ENCODE measurements around the gene POLR2F. TPM values are rescaled to one million over a fixed set of nuclear protein-coding genes. Genes with fewer than 3 reads are reported as not detected.
A peak's percentile ranks its signal among the peaks of the same experiment; 100 is the strongest.

POLR2F gene
- 30.6 TPM for total RNA-seq

- DNase-seq = peak; percentile 93
These were observed at the start of gene POLR2F, which contains the start of gene C22orf23 for GRCh38 chr22:37953437-37954179. POLR2F (plus strand) TSS chr22:37953699; CDS start chr22:37953788, 89 bp downstream. C22orf23 (minus strand) TSS chr22:37953601; CDS start chr22:37953149, 452 bp downstream.

DNA sequence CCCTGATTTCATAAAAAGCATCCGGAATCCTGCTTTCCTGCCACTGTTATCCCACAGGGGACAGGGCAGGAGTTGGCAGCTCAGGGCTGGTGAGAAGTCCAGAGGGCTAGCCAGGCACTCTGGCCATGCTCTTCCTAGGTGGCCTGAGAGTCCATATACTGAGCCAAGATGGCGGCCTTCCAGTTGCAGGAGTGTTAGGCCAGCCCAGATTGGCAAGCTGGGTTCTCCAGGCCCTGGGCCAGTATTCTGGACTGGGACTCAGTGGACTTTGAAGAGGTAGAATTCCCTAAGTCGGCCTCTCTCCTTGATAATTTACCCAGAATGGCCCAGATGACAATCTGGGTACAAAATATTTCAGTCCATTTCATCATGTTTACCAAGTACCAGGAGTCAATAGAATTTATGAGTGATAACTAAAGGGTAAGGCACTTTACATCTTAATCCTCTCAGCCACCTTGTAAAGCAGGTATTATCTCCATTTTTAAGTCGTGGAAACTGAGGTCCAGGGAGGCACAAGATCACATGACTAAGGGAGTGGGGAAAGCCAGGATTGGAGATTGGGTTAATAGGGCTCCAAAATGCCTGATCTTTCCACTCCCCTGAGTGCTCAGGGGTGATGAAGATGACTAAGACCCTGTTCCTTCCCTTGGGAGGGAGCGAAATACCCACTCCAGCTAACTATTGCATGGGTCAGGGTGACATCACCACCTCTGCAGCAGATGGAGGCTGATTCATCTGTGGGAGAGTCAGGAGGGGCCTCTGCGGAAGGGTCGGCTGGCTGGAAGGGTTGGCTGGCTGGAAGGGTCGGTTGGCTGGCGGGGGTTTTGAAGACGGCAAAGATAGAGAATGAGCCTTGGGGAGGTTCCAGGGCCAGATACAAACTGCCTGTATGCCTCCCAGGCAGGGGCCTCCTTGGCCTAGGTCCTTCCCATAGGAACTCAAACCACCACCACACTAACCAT lies 48.6 kb upstream of the POLR2F start:
- peak; percentile 48 for DNase-seq

DNA sequence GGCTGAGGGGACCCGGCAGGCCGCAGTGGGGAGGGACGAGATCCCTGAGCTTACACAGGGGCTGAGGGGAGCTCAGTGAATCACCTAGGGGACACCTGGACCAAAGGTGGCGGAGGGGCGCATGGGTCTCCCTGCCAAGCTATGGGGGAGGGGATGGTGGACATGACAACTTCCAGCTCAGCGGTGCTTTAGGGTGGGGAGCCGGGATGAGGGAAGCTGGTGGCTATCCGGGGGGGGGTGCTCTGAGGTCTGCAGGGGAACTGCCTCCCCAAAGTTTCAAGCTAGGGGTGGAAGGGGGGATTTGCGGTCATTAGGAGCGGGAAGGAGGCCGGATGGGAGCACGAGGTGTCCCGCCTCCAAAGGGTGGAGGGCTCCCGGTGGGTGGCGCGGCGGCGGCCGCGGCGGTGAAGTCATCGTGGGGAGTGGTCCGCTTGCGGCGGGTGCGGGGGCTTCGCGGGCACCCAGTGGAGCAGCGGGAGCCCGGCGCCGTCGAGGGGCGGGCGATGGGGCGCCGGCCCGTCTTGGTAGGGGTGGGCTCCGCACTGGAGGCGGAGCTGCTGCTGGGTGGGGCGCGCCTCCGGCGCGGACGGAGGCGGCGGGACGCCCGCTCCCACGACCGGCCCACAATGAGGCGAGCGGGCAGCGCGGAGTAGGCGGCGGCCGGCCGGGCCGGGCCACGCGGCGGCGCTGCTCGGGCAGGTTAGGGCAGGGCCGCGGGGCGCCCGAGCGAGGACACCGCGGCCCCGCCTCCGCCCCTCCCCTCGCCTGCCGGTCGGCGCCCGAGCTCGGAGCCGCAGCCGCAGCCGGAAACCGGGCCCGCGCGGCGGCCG lies 47.8 kb upstream of the POLR2F start, which contains the start of gene MICALL1:
MICALL1 (plus strand) TSS at position 764 of the 830 bp plus-strand sequence. CDS start 126 bp downstream, outside the sequence.
- no peak for DNase-seq

DNA sequence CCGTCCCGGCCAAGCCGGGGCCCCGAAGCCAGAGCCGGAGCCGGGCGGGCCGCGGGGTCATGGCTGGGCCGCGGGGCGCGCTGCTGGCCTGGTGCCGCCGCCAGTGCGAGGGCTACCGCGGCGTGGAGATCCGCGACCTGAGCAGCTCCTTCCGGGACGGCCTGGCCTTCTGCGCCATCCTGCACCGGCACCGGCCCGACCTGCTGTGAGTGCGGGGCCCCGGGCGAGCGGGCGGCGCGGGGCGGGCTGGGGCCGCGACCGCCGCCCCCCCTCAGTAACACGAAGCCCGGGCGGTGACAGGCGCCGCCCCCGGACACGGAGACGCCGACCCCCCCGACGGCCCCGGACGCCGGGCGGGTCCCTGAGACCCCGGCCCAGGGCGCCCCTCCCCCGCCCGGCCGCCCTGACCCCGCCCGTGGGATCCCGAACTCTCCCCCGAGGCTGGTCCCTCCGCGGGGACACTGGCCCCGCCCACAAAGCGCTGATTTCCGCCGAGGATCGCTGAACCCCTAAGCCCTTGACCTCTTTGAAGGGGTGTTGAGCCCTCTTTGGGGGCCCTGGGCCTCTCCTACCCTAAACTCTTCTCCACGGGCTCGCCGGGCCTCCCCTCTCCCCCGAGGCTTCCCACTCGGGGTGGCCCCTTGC lies 47.0 kb upstream of the POLR2F start:
- no peak for DNase-seq

DNA sequence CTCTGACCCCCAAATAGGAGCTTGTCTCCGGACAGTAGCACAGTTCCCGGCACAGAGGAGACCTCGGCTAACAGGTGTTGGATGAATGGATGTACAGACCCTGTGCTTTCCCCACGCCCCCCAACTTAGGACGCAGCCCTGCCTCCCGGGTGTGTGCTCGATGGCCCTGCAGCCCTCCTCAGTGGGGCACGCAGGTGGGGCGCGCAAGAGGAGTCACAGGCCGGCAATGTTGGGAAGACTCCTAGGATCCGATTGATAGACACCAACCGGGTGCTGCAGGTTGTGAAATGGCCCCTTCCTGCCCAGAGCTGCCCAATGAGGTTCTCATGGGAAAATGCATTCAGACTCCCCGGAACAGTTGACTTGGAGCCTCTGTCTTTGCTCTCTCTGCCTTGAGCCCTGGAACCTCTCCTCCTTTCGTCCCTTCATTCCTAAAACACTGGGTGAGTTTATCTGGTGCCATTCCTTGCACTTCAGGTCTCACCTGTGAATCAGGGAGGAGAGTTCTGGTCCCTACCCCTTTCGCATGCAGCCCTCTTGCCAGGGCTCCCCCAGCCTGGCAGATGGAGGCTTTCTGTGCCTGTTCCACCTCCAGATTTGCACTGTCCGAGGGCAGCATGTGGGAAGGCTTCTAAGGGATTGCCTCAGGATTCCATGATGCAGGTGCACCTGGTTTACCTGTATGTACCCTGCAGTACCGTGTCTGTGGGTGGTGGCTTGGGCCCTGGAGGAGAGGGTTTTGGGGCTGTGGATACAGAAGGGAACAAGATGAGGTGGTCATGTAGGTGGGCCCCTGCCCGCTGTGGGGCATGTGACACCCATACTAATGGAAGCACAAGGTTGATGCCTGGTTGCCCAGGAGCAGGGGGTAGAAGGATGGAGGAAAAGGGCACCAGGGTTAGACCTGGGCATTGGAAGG lies 46.2 kb upstream of the POLR2F start:
- DNase-seq = no peak

DNA sequence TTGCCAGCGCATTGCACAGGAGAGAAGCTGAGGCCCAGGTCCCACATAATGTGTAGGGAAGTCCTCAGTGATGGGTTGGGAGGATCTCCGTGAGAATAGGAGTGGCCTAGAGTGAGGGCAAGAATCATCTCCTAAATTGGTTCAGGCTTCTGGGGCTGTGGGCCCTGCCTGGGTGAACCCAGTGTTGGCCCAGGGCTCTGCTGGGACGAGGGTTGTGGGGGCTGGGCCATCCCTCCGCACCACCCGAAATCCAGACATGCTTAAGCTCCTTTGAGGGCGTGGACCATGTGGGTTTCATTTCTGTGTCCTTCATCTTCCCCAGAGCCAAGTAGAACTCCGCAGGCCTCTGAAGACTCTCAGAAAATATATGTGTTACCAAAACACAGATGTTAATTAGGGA lies 43.7 kb upstream of the POLR2F start:
- DNase-seq = peak; percentile 91

GRCh38 chr22:37910890-37911672 lies 42.4 kb upstream of the POLR2F start:
- DNase-seq = no peak

- no peak for DNase-seq
These were observed 41.8 kb upstream of the POLR2F start for GRCh38 chr22:37911697-37912096.

- no peak for DNase-seq
These were observed 41.3 kb upstream of the POLR2F start for GRCh38 chr22:37912171-37912570.

DNA sequence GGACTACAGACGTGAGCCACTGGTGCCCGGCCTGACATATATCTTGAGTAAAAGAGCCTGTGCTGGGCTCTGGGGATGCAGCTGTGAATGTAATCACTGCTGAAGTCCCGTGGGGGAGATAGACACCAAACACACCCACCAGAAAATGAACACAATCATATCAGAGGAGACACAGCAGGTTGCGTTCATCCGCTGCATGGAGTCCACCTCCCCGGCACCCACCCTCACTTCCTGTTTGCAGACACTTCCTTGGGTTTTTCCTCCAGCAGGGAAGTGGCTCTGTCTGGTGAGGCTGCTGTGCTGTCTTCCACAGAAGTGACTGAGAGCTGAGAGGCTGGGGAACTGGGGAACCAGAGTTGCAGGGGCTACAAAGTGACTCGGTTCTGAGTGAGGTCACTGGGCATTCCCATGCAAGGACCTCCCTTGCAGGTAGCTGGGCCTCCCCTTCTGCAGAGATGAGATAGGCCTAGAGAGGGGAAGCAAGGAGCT lies 40.2 kb upstream of the POLR2F start:
- no peak for DNase-seq

DNA sequence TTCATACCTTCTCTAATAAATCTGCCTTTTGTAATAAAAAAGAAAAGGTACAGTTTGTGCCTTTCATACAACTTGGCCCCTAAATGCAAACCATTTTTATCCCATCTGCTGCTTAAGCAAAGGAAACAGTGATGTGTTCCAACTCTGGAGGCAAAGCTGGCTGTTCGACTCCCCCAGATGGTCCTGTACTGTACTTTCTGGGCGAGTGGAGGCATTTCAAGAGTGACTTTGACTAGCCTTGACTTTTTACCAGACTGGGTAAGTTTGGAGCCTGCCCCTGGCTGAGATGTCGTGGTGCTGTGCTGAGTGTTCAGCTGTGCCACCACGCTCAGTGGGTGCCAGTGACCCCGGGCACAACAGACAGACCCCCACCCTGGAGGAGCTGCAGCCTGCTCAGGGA lies 37.2 kb upstream of the POLR2F start:
- no peak for DNase-seq

DNA sequence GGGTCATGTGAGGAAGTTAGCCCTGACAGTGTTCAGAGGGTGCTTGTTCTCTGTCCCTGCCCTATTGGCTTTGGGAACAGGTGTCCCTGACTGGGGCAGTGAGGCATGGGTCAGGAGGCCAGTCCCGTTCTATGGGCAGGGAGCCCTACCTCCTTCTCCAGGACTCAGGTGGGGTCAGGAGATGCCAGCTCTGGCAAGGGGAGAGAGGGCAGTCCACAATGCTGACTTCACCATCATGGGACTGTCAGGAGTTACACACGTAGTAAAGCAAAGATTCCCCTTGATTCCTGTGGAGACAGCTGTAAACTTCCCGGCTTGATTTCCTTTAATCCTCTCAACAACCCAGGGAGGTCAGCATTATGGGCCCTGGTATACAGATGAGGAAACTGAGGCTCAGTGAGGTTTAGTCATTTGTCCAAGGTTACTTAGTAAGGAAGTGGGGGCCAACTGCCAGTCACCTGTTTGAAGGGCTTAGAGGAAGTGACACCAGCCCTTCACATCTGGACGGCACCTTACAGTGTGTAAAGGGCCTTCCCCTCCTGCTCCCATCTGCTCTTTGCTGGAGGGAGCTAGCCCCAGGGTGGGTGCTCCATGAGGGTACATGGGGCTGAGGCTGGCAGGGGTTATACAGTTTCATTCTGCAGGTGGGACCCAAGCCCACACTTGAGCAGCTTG lies 35.5 kb upstream of the POLR2F start:
- no peak for DNase-seq

DNA sequence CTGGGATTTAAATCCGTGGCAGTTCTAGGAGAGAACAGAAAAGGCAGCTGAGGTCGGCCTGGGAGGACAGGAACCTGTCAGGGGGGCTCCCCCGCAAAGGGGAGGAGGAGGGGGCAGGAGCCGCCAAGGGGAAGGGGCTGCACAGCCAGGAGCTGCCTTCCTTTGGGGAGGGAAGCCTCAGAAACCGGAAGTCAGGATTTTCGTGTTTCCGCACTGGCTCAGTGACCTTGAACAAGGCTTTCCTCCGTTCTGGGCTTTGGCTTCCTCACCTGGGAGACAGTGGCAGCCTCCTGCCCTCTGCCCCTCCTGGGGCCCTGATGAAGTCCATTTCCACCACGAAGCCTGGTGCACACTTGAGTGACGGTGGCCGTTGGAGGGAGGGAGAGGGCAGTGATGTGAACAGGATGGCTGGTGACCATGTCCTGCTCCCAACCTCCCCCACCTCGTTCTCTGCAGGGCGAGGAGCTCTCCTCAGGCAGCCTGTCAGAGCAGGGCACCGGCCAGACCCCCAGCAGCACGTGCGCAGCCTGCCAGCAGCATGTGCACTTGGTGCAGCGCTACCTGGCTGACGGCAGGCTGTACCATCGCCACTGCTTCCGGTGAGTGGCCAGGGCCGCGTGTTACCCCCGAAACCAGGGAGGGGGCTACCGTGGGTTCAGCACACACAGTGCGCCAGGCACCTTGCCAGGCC lies 34.8 kb upstream of the POLR2F start:
- DNase-seq = no peak

DNA sequence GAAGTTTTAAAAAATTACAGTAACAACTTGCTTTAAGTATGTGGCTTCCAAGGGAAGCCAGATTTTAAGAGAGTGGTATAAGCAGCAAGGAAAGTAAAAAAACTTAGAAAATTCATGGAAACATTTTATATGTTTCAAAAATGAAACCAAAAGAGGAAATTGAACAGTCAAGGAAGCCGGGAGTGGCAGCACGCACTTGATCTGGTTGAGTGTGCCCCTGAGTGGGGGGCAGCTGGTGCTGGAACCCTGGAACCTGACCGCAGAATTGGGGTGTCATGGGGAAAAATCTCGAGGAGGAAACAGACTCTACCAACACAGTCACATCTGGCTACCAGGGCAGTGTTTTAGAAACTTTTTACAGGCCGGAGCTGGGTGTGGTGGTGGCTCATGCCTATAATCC lies 33.4 kb upstream of the POLR2F start:
- DNase-seq = no peak

- DNase-seq = no peak
These were observed 31.3 kb upstream of the POLR2F start for GRCh38 chr22:37922191-37922590.

GRCh38 chr22:37923927-37924326 lies 29.6 kb upstream of the POLR2F start:
- no peak for DNase-seq

DNA sequence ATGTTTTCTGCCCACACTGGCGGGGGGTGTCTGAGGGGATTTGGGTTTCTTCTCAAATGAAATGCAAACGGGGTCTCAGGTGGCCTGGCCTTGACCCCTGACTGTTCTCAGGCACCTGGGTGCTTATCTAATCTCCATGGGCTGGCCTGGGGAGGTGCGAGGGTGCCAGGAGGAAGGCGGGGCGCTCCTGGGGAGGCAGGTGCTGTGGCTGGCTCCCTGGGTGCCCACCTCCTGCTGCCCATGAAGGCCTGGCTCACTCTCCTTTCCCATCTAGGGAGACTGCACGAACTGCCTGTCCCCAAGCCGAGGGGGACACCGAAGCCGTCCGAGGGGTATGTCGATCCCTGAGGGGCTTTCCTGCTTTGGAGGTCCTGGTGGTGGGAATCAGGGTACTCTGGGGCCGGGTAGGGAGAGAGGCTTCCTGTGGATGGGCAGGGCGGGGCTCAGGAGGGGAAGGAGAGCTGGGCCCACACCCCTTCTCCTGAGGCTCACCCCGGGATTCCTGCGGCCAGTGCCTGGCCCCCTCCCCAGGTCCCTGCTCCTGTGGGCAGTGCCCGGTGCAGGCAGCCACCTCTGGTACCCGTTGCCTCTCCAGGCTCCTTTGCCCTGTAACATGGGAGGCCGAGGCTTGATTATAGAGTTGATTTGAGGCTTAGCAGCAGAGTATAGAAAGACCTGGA lies 29.0 kb upstream of the POLR2F start:
- no peak for DNase-seq

- DNase-seq = no peak
These were observed 28.2 kb upstream of the POLR2F start for GRCh38 chr22:37925330-37925729.

Measured in skin of body (tissue), 2 donors.